ENCODE measurements around the gene SMARCD3. TPM values are rescaled to one million over a fixed set of nuclear protein-coding genes. Genes with fewer than 3 reads are reported as not detected.

Gene SMARCD3
- total RNA-seq, 1 experiment from 2014 or later, result 30.3 TPM

DNA sequence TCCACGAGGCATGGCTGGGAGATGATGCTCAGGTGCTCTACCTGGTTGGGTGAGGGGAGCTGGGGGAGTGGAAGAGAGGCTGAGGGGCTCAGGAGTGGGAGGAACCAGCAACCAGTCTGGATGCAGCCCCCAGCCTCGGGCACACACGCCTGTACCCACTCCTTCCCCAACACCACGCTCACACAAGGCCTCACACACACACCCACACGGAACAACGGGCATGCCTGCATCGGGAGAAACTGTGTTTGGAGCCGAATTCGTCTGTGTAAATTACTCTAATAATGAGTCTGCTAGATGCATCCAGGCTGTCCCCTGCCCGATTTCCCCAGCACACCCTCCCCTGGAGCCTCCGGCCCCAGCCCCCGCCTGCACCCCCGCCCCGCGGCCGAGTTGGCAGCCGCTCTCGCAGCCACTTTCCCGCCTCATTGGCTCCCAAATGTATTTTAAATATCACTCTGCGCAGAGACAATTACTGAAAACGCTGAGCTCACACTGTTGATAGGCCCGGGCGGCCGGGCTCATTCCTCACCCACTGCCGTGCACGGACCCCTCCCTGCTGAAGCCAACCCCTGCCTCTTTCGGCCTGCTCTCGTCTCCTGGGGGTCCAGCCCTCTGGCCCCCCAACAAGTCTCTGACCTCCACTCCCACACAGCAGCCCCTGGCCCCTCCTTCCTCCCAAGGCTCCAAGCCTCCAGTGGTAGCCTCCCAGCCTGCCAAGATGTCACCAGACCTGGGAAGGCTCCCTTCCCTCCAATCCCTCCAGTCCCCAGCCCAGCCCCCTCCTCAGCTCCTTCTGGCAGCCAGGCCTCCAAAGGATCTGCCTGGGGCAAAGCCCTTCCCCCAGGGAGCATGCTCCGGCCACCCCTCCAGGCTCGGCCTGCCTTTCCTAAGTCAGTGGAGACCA, 49.3 kb downstream of the SMARCD3 start:
- ATAC-seq (no peak), DNase-seq (ENCODE audit: low read depth, low spot score) (no peak)
- Histone ChIP-seq H2AFZ (ENCODE audit: low read depth, low read length, poor library complexity, severe bottlenecking) (no peak overlapping the region), H3K4me3 (replicated peaks in 1 of 2; ENCODE audit: low read depth in 1 of 2, low read length in 2 of 2) (no peak overlapping the region), H3K4me1 (ENCODE audit: control insufficient read depth in 1 of 2, insufficient read depth in 2 of 2, low read length in 2 of 2) (no peaks in the 10 kb centered on the region), H4K20me1 (ENCODE audit: insufficient read depth) (no peaks in the 10 kb centered on the region), H3K9me2 (ENCODE audit: insufficient read depth) (no peaks in the 10 kb centered on the region), H3K79me2 (ENCODE audit: insufficient read depth, low read length) (no peaks in the 10 kb centered on the region), H3K36me3 (ENCODE audit: control insufficient read depth in 1 of 2, insufficient read depth in 2 of 2, low read length in 2 of 2) (no peaks in the 10 kb centered on the region), H3K27ac (ENCODE audit: low read depth, low read length) (no peak overlapping the region), H3K27me3 (ENCODE audit: insufficient read depth, low read length) (peaks cover 23% of the 10 kb centered on the region; the same call in 1 of the 2 replicates), H3K4me2 (ENCODE audit: low read length) (no peak overlapping the region), H3K9me3 (ENCODE audit: control insufficient read depth in 1 of 2, insufficient read depth in 1 of 2, low read depth in 1 of 2, low read length in 2 of 2) (no peaks in the 10 kb centered on the region), H3K9ac (ENCODE audit: low read length) (no peak overlapping the region)
- intact Hi-C loops (cut with micrococcal nuclease), result no loop called here
- no peak for TF ChIP-seq ZFX (IDR thresholded peaks at IDR 0.05)
- TF ChIP-seq, protein P1, sequence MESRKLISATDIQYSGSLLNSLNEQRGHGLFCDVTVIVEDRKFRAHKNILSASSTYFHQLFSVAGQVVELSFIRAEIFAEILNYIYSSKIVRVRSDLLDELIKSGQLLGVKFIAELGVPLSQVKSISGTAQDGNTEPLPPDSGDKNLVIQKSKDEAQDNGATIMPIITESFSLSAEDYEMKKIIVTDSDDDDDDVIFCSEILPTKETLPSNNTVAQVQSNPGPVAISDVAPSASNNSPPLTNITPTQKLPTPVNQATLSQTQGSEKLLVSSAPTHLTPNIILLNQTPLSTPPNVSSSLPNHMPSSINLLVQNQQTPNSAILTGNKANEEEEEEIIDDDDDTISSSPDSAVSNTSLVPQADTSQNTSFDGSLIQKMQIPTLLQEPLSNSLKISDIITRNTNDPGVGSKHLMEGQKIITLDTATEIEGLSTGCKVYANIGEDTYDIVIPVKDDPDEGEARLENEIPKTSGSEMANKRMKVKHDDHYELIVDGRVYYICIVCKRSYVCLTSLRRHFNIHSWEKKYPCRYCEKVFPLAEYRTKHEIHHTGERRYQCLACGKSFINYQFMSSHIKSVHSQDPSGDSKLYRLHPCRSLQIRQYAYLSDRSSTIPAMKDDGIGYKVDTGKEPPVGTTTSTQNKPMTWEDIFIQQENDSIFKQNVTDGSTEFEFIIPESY (IDR thresholded peaks at IDR 0.05; ENCODE audit: extremely low read depth, insufficient replicate concordance, low read length), result no peak
- TF ChIP-seq POLR2A (IDR thresholded peaks at IDR 0.05; ENCODE audit: borderline replicate concordance, extremely low read depth, insufficient read depth, insufficient read length), result no peak
- no peak for TF ChIP-seq SRF (IDR thresholded peaks at IDR 0.05; ENCODE audit: low read depth)
- TF ChIP-seq, protein P2, sequence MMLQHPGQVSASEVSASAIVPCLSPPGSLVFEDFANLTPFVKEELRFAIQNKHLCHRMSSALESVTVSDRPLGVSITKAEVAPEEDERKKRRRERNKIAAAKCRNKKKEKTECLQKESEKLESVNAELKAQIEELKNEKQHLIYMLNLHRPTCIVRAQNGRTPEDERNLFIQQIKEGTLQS (IDR thresholded peaks at IDR 0.05), result no peak
- no peak for TF ChIP-seq JUND (IDR thresholded peaks at IDR 0.05)
- TF ChIP-seq YY1 (IDR thresholded peaks at IDR 0.05; ENCODE audit: extremely low read depth, insufficient replicate concordance, low read depth, low read length), result no peak
- no peak for TF ChIP-seq ZNF274 (IDR thresholded peaks at IDR 0.05; ENCODE audit: low read depth, low read length)
- no peak for TF ChIP-seq SP1 (IDR thresholded peaks at IDR 0.05; ENCODE audit: low read depth)
- TF ChIP-seq CEBPB (IDR thresholded peaks at IDR 0.05; ENCODE audit: low read depth), result no peak
- TF ChIP-seq FOSL1 (IDR thresholded peaks at IDR 0.05; ENCODE audit: low read depth), result no peak
- no peak for TF ChIP-seq TCF7L2 (IDR thresholded peaks at IDR 0.05; ENCODE audit: borderline replicate concordance, extremely low read depth, insufficient read depth, insufficient read length)
- no peak for TF ChIP-seq EGR1 (IDR thresholded peaks at IDR 0.05; ENCODE audit: low read depth)
- no peak for TF ChIP-seq RAD21 (IDR thresholded peaks at IDR 0.05; ENCODE audit: low read depth)
- TF ChIP-seq POLR2AphosphoS5 (IDR thresholded peaks at IDR 0.05; ENCODE audit: low read depth, low read length), result no peak
- no peak for TF ChIP-seq CBX3 (IDR thresholded peaks at IDR 0.05; ENCODE audit: low read depth)
- TF ChIP-seq, protein P3, sequence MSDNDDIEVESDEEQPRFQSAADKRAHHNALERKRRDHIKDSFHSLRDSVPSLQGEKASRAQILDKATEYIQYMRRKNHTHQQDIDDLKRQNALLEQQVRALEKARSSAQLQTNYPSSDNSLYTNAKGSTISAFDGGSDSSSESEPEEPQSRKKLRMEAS (IDR thresholded peaks at IDR 0.05), result no peak
- no peak for TF ChIP-seq SIN3A (IDR thresholded peaks at IDR 0.05; ENCODE audit: low read depth)
- TF ChIP-seq, protein P4, sequence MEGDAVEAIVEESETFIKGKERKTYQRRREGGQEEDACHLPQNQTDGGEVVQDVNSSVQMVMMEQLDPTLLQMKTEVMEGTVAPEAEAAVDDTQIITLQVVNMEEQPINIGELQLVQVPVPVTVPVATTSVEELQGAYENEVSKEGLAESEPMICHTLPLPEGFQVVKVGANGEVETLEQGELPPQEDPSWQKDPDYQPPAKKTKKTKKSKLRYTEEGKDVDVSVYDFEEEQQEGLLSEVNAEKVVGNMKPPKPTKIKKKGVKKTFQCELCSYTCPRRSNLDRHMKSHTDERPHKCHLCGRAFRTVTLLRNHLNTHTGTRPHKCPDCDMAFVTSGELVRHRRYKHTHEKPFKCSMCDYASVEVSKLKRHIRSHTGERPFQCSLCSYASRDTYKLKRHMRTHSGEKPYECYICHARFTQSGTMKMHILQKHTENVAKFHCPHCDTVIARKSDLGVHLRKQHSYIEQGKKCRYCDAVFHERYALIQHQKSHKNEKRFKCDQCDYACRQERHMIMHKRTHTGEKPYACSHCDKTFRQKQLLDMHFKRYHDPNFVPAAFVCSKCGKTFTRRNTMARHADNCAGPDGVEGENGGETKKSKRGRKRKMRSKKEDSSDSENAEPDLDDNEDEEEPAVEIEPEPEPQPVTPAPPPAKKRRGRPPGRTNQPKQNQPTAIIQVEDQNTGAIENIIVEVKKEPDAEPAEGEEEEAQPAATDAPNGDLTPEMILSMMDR (IDR thresholded peaks at IDR 0.05 in 2 of 3, conservative IDR thresholded peaks at IDR 0.05 in 1 of 3; ENCODE audit: borderline replicate concordance in 1 of 3, insufficient read depth in 1 of 3, low read depth in 2 of 3, low read length in 2 of 3), result no peak
- TF ChIP-seq ELF1 (IDR thresholded peaks at IDR 0.05; ENCODE audit: borderline replicate concordance, low read depth), result no peak
- RAD21 ChIA-PET (ENCODE audit: low non-redundant PET in 1 of 2, low total read pairs in 2 of 2, uncharacterized antibody in 2 of 2, unreplicated experiment in 2 of 2), result no interaction called here
- no TSS peak for BruUV-seq (replicated peaks)
- POLR2A ChIA-PET, result no interaction called here
- CTCF ChIA-PET, result no interaction called here
